NCI-H446 (cell line): ENCODE data around the gene FOXR2.

Experiments used
- DNase-seq, 2 experiments: peaks; one replicate each; lab custom pipeline; 2025; lab: John Stamatoyannopoulos, UW

The FOXR2 gene

GRCh38 chrX:55623100-55623499 lies at the start of gene FOXR2:
TSS of gene FOXR2 (plus strand) at chrX:55623400. CDS start at chrX:55623712, 312 bp downstream.
- DNase-seq = no peak

- DNase-seq = no peak
Measured at GRCh38 chrX:55579115-55579514, 44.1 kb upstream of the FOXR2 start.

GRCh38 chrX:55582447-55582846 lies 40.8 kb upstream of the FOXR2 start:
- no peak for DNase-seq

- DNase-seq = peak in 1 of 2 experiments; percentile 10
Measured at GRCh38 chrX:55593296-55593695, 29.9 kb upstream of the FOXR2 start.

- peak; percentile 10 to 75 for DNase-seq
Measured at GRCh38 chrX:55593756-55594257, 29.4 kb upstream of the FOXR2 start.

- no peak for DNase-seq
Measured at GRCh38 chrX:55598333-55598732, 24.9 kb upstream of the FOXR2 start.

- no peak for DNase-seq
Measured at GRCh38 chrX:55619547-55619946, 3.7 kb upstream of the FOXR2 start.

- DNase-seq = no peak
Measured at GRCh38 chrX:55624403-55624802, 1.2 kb downstream of the FOXR2 start.

GRCh38 chrX:55636109-55636508 lies 12.9 kb downstream of the FOXR2 start:
- no peak for DNase-seq

GRCh38 chrX:55638933-55639332 lies 15.7 kb downstream of the FOXR2 start:
- DNase-seq = no peak

- no peak for DNase-seq
Measured at GRCh38 chrX:55640854-55641253, 17.7 kb downstream of the FOXR2 start.

GRCh38 chrX:55648434-55648833 lies 25.2 kb downstream of the FOXR2 start:
- DNase-seq = no peak

GRCh38 chrX:55659931-55660330 lies 36.7 kb downstream of the FOXR2 start:
- DNase-seq = no peak

GRCh38 chrX:55663584-55663983 lies 40.4 kb downstream of the FOXR2 start:
- no peak for DNase-seq

- no peak for DNase-seq
Measured at GRCh38 chrX:55668084-55668483, 44.9 kb downstream of the FOXR2 start.
